KBM-7 (cell line): ENCODE results near the gene PFKP.
A peak's percentile ranks its signal among the peaks of the same experiment; 100 is the strongest.

ENCODE experiments used
- DNase-seq: peaks from one replicate; pipeline ENCODE4 v3.0.0-alpha.2; 2015
- in situ Hi-C: fragments of 300-500 bp; cut with MboI; formaldehyde crosslinking; loops from 2 replicates; pipeline ENCODE4 v1.14.3; 2020; ENCODE audit warnings: low sequenced_read_pairs, low pct_unique_long_range_greater_than_20kb, mixed read lengths

Gene PFKP

GRCh38 chr10:3068201-3068967, 1.0 kb downstream of the PFKP start:
- peak; percentile 71 for DNase-seq
- in situ Hi-C loops, result no loop called here

- in situ Hi-C loops, result no loop called here
- peak; percentile 42 for DNase-seq
These were observed 1.8 kb downstream of the PFKP start for GRCh38 chr10:3068968-3069737.

- in situ Hi-C loops, result no loop called here
- DNase-seq, result no peak
These were observed 2.5 kb downstream of the PFKP start for GRCh38 chr10:3069876-3070275.

GRCh38 chr10:3071405-3072198, 4.3 kb downstream of the PFKP start:
- in situ Hi-C loops, result no loop called here
- DNase-seq, result peak; percentile 28

GRCh38 chr10:3072641-3073360, 5.5 kb downstream of the PFKP start:
- in situ Hi-C loops, result no loop called here

GRCh38 chr10:3074145-3074665, 6.9 kb downstream of the PFKP start:
- in situ Hi-C loops, result no loop called here
- no peak for DNase-seq

More at GRCh38 chr10:3072641-3073360, 5.5 kb downstream of the PFKP start:
- no peak for DNase-seq

GRCh38 chr10:3074985-3075600, 7.7 kb downstream of the PFKP start:
- DNase-seq, result no peak
- in situ Hi-C loops, result no loop called here

GRCh38 chr10:3076138-3076537, 8.8 kb downstream of the PFKP start:
- DNase-seq, result no peak
- in situ Hi-C loops, result no loop called here

- DNase-seq, result no peak
- in situ Hi-C loops, result no loop called here
These were observed 10.2 kb downstream of the PFKP start for GRCh38 chr10:3077509-3077908.

- in situ Hi-C loops, result no loop called here
These were observed 10.7 kb downstream of the PFKP start for GRCh38 chr10:3077940-3078630.

GRCh38 chr10:3081383-3081981, 14.1 kb downstream of the PFKP start:
- no peak for DNase-seq
- in situ Hi-C loops, result no loop called here

More at GRCh38 chr10:3077940-3078630, 10.7 kb downstream of the PFKP start:
- no peak for DNase-seq

- DNase-seq, result no peak
- in situ Hi-C loops, result no loop called here
These were observed 14.9 kb downstream of the PFKP start for GRCh38 chr10:3082290-3082689.

GRCh38 chr10:3085785-3086567, 18.6 kb downstream of the PFKP start:
- peak; percentile 12 for DNase-seq
- in situ Hi-C loops, result no loop called here

- in situ Hi-C loops, result no loop called here
- DNase-seq, result no peak
These were observed 23.0 kb downstream of the PFKP start for GRCh38 chr10:3090388-3090787.

GRCh38 chr10:3090914-3091787, 23.8 kb downstream of the PFKP start:
- in situ Hi-C loops, result no loop called here
- no peak for DNase-seq

GRCh38 chr10:3091921-3092320, 24.6 kb downstream of the PFKP start:
- DNase-seq, result no peak
- in situ Hi-C loops, result no loop called here
